Lung (tissue), 12 donors: ENCODE results near the gene SLC6A9. TPM values are rescaled to one million over a fixed set of nuclear protein-coding genes. Genes with fewer than 3 reads are reported as not detected.

Experiments
- ATAC-seq: fragments of 200-7000 bp; cut with Tn5 transposase; one replicate; pipeline ENCODE4 v1.9.1; 2020; ENCODE audit warnings: moderate number of reproducible peaks; ENCODE audit not compliant: insufficient read depth, low FRiP score
- DNase-seq, 3 donors: peaks; one replicate each; pipeline ENCODE4 v3.0.0-alpha.2; 2013 to 2017
- H3K27ac ChIP-seq, 2 donors: one replicate each; pipeline ENCODE4 v1.5.1; 2013; ENCODE audit warnings: mild to moderate bottlenecking in 2 of 2, moderate library complexity in 2 of 2, control low read depth in 1 of 2, inconsistent platforms in 1 of 2, low read depth in 1 of 2, low read length in 1 of 2
- H3K27me3 ChIP-seq, 3 donors: one replicate each; pipeline ENCODE4 v1.5.1; 2013; ENCODE audit warnings: low read length in 2 of 3; ENCODE audit not compliant: control insufficient read depth in 3 of 3, insufficient read depth in 3 of 3
- H3K36me3 ChIP-seq, 4 donors: one replicate each; pipeline ENCODE4 v1.5.1; 2013; ENCODE audit warnings: low read length in 4 of 4, mild to moderate bottlenecking in 1 of 4, moderate library complexity in 1 of 4; ENCODE audit not compliant: control insufficient read depth in 4 of 4, insufficient read depth in 4 of 4
- H3K4me1 ChIP-seq, 5 donors: one replicate each; pipeline ENCODE4 v1.5.1; 2013; ENCODE audit warnings: low read length in 5 of 5, mild to moderate bottlenecking in 2 of 5, moderate library complexity in 1 of 5; ENCODE audit not compliant: control insufficient read depth in 5 of 5, insufficient read depth in 5 of 5
- H3K4me3 ChIP-seq: one replicate; pipeline ENCODE4 v1.5.1; 2013; ENCODE audit warnings: mild to moderate bottlenecking, control low read depth, moderate library complexity
- H3K9ac ChIP-seq, 2 donors: one replicate each; pipeline ENCODE4 v1.5.1; 2013; ENCODE audit warnings: low read length in 2 of 2, control low read depth in 1 of 2; ENCODE audit not compliant: insufficient read depth in 1 of 2
- H3K9me3 ChIP-seq, 4 donors: one replicate each; pipeline ENCODE4 v1.5.1; 2013; ENCODE audit warnings: low read length in 3 of 4, mild to moderate bottlenecking in 1 of 4, moderate library complexity in 1 of 4; ENCODE audit not compliant: control insufficient read depth in 4 of 4, insufficient read depth in 3 of 4
- WGBS, 2 donors: extraction: QIAGEN DNeasy Blood & Tissue Kit; methylation state at CpG; one replicate each; pipeline ENCODE4 v1.1.7; 2013; 5-methylcytosine and 5-hydroxymethylcytosine counted together
- polyA plus RNA-seq, 2 donors: library from polyadenylated mRNA; stranded (reverse); fragments of 200-250 nt; gene quantifications; one replicate each; pipeline ENCODE4 v1.2.1, GENCODE V29; 2013
- total RNA-seq, 2 donors: library from RNA; depleted of rRNA in 1 of 2; stranded (reverse); fragments of >200 nt in 1 of 2; gene quantifications; one replicate each; pipeline ENCODE4 v1.2.1, GENCODE V29; 2014 to 2021
- TF ChIP-seq, protein P1 (sequence below): IDR thresholded peaks from 2 replicates; pipeline ENCODE4 v1.5.1; 2012; ENCODE audit warnings: mild to moderate bottlenecking; ENCODE audit errors: control extremely low read depth, extremely low read depth
- donor health status: control.
- donor health status: control.
- donor health status: Bipolar disorder and iron deficiency.
- donor health status: healthy.
- donor health status: DM: yes; HTN: yes; CAD: no.

SLC6A9 gene
- total and polyA plus RNA-seq, 4 donors: 8.7 to 29.9 (median 9.4) TPM

DNA sequence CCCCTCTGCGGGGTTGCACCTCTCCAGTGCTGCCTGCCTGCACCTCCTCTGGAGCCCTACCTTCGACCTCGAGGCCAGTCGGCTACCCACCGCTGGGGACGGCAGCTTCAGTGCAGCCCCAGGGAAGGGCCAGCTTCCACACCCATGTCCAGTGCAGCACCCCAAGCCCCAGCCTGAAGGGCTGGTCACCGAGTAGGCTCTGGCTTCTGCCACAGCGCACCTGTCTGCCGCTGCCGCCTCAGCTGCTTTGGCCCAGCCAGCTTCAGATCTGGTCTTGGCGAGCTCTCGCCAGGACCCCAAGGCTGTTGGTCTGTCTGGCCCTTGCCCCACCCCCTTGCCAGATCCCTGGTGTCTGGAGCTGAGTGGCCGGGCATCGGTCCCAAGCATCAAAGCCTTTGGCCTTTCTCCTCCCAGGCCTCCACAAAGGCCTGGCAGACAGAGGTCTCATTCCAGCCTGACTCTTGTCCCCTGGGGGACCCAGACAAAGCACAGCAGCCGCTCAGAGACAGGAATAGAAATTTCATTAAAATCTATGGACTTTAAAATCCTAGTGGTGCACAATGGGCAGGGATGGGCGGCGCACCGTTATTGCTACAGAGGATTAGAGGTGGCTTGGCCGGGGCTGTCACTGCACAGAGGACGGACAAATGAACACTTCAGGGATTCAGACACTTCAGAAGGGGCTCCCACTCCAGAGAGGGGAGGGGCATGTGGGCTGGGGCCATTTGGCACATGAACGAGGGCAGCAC, 35.1 kb downstream of the SLC6A9 start:
- WGBS, 2 donors: 89 to 92% methylated on average over 21 of the region's 21 CpGs
- H3K36me3 ChIP-seq: peaks cover 0 to 10% (median 3%) of the 10 kb centered on the region in 4 donors
- peaks cover 0 to 12% (median 6%) of the 10 kb centered on the region in 5 donors for H3K4me1 ChIP-seq
- ATAC-seq (no peak), DNase-seq (no peak)
- H3K4me3 ChIP-seq: no peak overlapping the region
- no peaks in the 10 kb centered on the region for H3K27me3 ChIP-seq
- TF ChIP-seq, protein P1, sequence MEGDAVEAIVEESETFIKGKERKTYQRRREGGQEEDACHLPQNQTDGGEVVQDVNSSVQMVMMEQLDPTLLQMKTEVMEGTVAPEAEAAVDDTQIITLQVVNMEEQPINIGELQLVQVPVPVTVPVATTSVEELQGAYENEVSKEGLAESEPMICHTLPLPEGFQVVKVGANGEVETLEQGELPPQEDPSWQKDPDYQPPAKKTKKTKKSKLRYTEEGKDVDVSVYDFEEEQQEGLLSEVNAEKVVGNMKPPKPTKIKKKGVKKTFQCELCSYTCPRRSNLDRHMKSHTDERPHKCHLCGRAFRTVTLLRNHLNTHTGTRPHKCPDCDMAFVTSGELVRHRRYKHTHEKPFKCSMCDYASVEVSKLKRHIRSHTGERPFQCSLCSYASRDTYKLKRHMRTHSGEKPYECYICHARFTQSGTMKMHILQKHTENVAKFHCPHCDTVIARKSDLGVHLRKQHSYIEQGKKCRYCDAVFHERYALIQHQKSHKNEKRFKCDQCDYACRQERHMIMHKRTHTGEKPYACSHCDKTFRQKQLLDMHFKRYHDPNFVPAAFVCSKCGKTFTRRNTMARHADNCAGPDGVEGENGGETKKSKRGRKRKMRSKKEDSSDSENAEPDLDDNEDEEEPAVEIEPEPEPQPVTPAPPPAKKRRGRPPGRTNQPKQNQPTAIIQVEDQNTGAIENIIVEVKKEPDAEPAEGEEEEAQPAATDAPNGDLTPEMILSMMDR: no peak
- H3K27ac ChIP-seq: no peak overlapping the region
- no peaks in the 10 kb centered on the region for H3K9me3 ChIP-seq
- no peak overlapping the region for H3K9ac ChIP-seq

DNA sequence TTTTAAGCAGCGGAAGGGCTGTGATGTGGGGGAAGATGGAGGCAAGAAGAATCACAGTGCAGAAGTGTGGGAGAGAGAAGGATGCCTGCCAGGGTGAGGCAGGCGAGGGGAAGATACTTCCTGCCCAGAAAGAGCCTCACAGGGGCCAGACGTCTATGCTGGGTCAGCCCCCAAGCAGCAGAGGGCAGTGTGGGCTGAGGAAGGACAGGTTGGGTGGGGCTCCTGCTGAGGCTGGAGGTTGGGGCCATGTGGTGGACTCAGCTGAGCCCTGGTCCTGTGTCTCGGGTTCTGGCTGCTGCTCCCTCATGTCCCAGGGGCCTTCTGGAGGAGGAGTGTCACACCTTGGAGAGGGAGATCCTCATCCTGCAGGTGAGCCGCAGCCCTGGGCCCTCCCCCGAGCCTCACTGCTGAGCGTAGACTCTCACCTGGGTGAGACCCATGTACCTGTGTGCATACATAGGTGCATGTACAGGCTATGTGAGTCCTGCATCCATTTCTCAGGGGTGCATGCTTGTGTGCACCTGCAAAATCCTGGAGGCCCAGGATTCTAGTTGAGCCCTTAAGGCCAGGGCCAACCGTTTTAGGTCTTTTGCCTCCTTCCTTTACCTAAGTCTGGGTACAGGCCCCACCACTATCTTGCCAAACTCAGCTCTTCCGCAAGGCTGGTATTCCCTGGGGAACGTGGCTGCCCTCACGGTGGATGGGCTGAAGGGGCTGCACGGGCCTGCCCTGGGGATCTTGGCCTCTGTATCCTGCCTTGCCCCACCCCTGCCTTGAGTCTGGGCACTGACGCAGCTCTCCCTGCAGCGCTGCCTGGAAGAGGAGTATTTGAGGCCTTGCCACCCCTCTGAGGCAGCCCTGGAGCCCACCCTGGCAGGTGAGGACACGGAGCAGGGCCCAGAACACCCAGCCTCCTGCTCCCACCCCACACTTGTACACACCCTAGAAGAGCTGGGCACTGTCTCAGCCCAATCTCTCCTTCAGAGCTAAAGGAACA, 36.2 kb downstream of the SLC6A9 start:
- Histone ChIP-seq H3K4me3 (no peak overlapping the region), H3K36me3 (peaks cover 0 to 10% (median 3%) of the 10 kb centered on the region in 4 donors), H3K9ac (no peak overlapping the region), H3K27me3 (no peaks in the 10 kb centered on the region), H3K27ac (no peak overlapping the region), H3K4me1 (peaks cover 0 to 16% (median 12%) of the 10 kb centered on the region in 5 donors), H3K9me3 (no peaks in the 10 kb centered on the region)
- WGBS, 2 donors: 82 to 84% methylated on average over 14 to 15 of the region's 15 CpGs
- no peak for ATAC-seq
- TF ChIP-seq, protein P1: no peak
- DNase-seq: no peak

DNA sequence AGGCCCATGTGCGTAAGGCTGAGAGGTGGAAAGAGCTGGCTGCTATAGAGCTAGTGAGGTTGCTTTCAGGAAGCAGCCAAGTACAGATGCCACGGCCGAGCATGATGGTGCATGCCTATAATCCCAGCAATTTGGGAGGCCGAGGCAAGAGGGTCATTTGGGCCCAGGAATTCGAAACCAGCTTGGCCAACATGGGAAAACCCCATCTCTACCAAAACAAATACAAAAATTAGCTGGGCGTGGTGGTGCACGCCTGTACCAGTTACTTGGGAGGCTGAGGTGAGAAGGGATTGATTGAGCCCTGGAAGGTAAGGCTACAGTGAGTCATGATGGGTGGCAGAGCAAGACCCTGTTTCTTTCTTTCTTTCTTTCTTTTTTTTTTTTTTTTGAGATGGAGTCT, 37.2 kb downstream of the SLC6A9 start:
- DNase-seq (no peak), ATAC-seq (no peak)
- no peak overlapping the region for H3K9ac ChIP-seq
- no peaks in the 10 kb centered on the region for H3K9me3 ChIP-seq
- TF ChIP-seq, protein P1: no peak
- H3K4me3 ChIP-seq: no peak overlapping the region
- no peak overlapping the region for H3K27ac ChIP-seq
- H3K4me1 ChIP-seq: peaks cover 0 to 16% (median 12%) of the 10 kb centered on the region in 5 donors
- WGBS, 2 donors: 85 to 92% methylated on average over 7 of the region's 7 CpGs
- H3K36me3 ChIP-seq: peaks cover 0 to 3% (median under 1%) of the 10 kb centered on the region in 4 donors
- H3K27me3 ChIP-seq: no peaks in the 10 kb centered on the region
